ENCODE measurements around the gene ATP13A3.

The ATP13A3 gene

DNA sequence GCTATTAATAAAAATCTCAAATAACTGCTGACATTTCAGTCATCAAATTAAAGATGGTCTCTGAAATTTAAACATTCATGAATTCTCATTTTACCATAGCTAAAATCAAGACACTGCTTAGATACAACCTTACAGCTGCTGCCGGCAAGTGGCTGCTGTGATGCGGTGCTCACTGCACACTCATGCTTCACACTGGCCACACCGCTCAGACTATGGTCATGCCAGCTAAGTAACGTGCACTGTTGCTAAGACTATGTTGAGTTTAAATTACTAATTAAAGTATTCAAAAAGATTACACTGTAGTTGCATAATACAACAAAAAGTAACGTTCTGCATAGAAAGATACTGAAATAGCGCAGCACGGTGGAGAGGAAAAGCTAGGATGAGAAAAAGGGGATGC is 12.1 kb downstream of the ATP13A3 start:
- DNase-seq = no peak

DNA sequence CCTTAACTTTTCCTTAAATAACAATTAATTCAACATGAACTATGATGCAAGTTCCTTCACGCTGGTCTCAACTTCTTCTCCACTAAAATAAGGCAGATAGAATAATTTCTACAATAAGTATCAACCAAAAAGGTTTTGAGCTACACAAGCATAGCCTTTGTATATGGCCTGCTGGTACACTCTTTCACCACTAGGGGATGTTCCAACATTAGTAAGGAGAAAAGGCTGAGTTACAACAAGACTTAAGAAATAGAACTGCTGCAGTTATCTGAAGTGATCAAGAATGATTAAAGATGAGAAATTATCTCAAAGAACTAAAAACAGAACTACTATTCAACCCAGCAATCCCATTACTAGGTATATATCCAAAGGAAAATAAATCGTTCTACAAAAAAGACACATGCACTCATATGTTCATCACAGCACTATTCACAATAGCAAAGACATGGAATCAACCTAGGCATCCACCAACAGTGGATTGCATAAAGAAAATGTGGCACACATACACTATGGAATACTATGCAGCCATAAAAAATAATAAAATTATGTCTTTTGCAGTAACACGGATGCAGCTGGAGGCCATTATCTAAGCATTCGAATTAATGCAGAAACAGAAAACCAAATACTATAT is 14.4 kb downstream of the ATP13A3 start:
- DNase-seq = peak; percentile 88 to 91

DNA sequence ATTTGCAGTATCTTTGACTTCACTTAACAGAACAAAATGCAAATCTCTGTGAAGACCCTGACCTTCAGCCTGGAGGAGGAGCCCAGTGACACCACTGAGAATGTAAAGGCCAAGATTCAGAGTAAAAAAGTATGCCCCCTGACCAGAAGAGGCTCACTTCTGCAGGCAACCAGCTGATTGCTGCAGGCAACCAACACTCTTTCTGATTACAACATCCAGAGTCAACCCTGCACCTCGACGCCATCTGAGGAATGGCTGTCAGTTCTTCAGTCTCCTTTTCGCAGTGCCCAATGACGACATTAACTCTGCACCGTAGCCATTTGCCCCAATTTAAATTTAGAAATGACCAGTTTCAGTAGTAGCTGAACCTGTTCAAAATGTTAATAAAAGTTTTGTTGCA is 14.9 kb downstream of the ATP13A3 start:
- peak in 1 of 2 experiments; percentile 6 for DNase-seq

DNA sequence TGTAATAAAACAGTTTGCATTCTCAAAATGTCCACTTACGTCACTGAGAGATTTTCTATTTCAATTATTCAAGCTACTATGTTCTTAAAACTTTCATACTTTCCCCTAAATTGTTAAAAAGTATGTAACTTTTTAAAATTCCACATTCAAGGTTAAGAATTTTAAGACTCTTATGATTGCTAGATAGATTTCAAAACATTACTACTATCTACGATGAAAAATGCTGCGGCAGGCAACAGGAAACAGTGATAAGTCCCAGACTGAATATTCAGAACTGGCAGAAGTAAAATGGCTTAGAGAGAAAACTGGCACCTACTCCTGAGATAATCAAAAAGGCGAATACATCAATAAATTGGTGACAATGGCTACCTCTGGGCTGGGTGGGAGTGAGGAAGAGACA is 16.2 kb downstream of the ATP13A3 start:
- DNase-seq = no peak

GRCh38 chr3:194469977-194470376 is 16.8 kb downstream of the ATP13A3 start:
- DNase-seq = no peak

- DNase-seq = no peak
These were observed 18.7 kb downstream of the ATP13A3 start for GRCh38 chr3:194468086-194468485.

- DNase-seq = no peak
These were observed 19.9 kb downstream of the ATP13A3 start for GRCh38 chr3:194466761-194467356.

GRCh38 chr3:194465920-194466570 is 20.8 kb downstream of the ATP13A3 start:
- no peak for DNase-seq

DNA sequence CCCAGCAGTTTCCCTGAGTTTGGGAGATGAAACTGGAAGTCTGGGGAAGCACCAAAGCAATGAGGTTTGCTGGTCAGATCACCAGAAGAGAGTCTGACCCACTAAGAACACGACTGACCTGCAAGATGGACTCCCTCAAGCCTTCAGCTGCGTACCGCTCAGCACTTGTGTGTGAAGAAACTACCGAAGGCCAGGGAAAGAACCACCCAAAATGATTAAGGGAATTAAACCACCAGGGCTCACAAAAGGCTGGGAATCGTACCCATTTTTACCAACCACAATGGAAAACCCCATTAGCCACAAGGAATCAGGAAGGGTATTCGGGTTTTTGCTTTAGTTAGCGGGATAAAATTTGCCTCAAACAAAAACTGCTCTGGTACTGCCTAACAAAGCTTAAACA is 21.6 kb downstream of the ATP13A3 start:
- no peak for DNase-seq

GRCh38 chr3:194464692-194465091 is 22.1 kb downstream of the ATP13A3 start:
- no peak for DNase-seq

DNA sequence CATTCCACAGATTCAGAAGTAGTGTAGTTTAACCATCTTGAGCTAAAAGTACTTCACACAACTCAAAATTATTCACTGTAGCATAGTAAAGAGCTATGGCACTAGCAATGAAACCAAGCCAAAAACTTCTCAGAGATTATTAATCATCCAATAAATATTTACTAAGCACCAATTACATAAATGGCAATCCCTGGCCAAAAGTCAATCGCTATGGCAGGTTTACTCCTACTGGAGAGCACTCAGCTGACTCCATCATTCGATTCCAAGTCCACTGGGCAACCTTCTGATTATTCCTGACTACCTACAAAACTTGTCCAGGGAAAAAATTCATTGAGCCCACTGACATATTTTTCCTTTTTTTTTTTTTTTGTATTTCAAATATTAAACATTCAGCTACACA is 23.9 kb downstream of the ATP13A3 start:
- no peak for DNase-seq

DNA sequence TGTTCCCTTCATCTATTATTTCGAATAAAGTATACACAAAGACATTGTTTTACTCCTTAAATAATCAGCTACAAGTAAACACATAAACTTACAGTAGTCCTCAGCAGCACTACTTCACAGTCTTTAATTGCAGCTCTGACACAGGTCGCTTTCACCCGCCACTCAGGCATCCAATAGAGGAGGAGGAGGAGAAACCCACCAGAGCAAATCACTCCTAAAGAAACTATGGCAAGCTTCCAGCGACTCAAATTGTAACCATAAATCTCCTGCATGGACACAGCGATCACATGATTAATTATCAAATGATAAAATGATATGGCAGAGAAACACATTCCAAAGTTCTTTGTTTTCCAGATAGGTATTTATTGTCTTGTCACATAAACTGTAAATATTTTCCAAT is 26.2 kb downstream of the ATP13A3 start:
- no peak for DNase-seq

DNA sequence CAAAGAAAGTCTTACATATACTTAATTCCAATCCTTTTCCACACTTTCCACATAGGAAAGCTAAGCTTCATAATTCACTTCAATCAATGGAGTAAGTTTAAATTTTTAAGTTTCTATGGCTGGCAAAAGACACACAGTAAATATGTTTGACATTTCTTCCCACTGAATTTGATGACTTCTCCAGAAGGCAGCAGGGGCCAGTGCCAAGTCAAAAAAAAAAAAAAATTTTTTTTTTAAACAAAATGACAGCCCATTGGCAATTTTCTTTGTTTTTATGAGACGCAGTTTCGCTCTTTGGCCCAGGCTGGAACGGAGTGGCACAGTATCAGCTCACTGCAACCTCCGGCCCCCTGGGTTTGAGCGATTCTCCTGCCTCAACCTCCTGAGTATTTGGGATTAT is 28.7 kb downstream of the ATP13A3 start:
- DNase-seq = no peak

- no peak for DNase-seq
These were observed 31.3 kb downstream of the ATP13A3 start for GRCh38 chr3:194455481-194455880.

GRCh38 chr3:194450341-194450740 is 36.5 kb downstream of the ATP13A3 start:
- DNase-seq = no peak

DNA sequence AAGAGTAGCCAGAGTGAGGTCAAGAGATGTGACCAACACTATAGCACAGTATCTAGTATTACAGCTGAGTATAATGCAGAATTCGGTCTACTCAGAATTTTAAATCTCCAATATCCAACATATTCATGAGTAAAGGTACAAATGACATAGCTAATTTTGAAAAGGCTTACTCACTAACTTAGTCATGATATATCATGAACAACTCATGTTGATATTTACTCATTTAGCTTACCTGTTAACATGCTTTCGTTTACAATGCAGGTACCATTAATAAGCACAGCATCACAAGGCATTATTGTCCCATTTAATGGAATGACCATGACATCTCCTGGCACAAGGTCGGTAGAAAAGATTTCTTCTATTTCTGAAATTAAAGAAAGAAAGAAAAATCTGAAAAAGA is 36.9 kb downstream of the ATP13A3 start:
- DNase-seq = no peak

- DNase-seq = no peak
These were observed 39.1 kb downstream of the ATP13A3 start for GRCh38 chr3:194447657-194448056.

DNA sequence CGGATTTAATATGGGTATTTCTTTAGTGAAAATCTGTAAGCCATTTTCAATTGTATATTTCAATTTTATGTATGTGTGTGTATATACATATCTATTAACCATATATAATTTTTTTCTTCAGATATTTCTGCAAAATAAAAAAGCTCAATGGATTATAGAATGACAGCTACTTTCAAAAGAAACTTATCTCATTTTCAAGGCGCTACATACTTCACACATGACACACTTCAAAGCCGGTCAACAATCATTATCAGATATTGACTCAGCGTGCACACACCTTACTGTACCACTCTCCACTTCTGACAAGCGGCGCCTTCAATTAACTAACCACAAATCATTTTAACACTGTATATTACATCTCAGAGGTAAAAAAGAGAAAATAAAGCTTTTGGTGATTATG is 39.6 kb downstream of the ATP13A3 start:
- no peak for DNase-seq

- DNase-seq = no peak
These were observed 40.0 kb downstream of the ATP13A3 start for GRCh38 chr3:194446754-194447153.

GRCh38 chr3:194446172-194446571 is 40.6 kb downstream of the ATP13A3 start:
- no peak for DNase-seq

DNA sequence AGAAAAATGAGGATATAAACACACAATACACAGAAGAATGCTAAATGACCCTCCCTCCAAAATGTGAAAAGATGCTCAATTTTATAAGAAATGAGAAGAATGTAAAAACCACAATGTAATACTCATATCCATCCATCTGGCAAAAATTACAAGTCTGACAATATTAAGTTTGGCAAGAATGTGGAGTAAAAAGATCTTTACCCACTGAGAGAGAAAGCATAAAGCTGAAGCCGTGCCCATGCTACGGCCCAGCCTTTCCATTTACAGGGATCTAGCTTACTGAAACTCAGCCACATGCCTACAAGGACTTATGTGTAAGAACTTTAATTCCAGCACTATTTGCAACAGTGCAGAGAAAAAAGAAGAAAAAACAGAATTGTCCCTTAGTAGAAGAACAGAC is 42.9 kb downstream of the ATP13A3 start:
- no peak for DNase-seq

DNA sequence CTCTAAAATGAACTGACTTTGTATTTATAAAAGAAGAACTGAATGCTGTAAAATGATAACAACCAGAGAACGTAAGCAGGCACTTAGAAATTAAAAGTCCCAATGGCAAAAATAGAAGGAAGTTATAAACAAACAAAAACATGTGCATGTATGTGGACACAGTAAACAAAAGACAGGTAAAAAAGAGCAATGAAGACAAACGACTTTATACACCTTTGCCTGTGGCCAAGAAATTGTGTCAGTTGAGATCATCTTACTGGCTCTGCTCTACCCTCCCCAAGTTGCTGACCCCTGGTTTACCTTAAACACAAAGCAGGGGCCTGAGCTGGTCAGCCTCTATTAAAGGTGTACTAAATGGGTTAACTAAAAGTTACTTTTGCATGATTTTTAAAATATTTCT is 46.0 kb downstream of the ATP13A3 start:
- DNase-seq = no peak

GRCh38 chr3:194439881-194440550 is 46.8 kb downstream of the ATP13A3 start:
- no peak for DNase-seq

GRCh38 chr3:194434503-194434902 is 52.3 kb downstream of the ATP13A3 start:
- no peak for DNase-seq
